PFSK-1 (cell line): ENCODE data around the gene TMPRSS11A. TPM values are rescaled to one million over a fixed set of nuclear protein-coding genes. Genes with fewer than 3 reads are reported as not detected.

ENCODE experiments used
- FOXP2 ChIP-seq: optimal IDR thresholded peaks from 2 replicates; pipeline ENCODE3; 2011; ENCODE audit warnings: borderline replicate concordance, control low read depth, inconsistent platforms; ENCODE audit not compliant: insufficient read depth; ENCODE audit errors: extremely low read length, extremely low read depth
- POLR2AphosphoS5 ChIP-seq: IDR thresholded peaks from 2 replicates; pipeline ENCODE4 v1.6.1; 2012; ENCODE audit warnings: low read depth, mild to moderate bottlenecking, control low read depth, low read length, moderate library complexity
- SIN3A ChIP-seq: IDR thresholded peaks from 2 replicates; pipeline ENCODE4 v1.6.1; 2012; ENCODE audit warnings: mild to moderate bottlenecking, low read length, moderate library complexity, borderline replicate concordance; ENCODE audit not compliant: insufficient read depth
- TAF1 ChIP-seq: IDR thresholded peaks from 2 replicates; pipeline ENCODE4 v1.6.1; 2012; ENCODE audit warnings: low read length, control low read depth, borderline replicate concordance; ENCODE audit not compliant: insufficient read depth
- polyA plus RNA-seq: library from polyadenylated mRNA; unstranded; fragments of >200 nt; gene quantifications from one replicate; pipeline ENCODE4 v1.2.1, GENCODE V29; 2012; ENCODE audit warnings: low read depth, missing spikeins; ENCODE audit not compliant: insufficient read length
- TF ChIP-seq, protein P1 (sequence below), 2 experiments: IDR thresholded peaks; 2 replicates each; pipeline versions ENCODE4 v1.6.1 to v1.8.0; 2011 to 2012; ENCODE audit warnings: low read depth in 2 of 2, low read length in 2 of 2, control low read depth in 1 of 2, inconsistent platforms in 1 of 2, mild to moderate bottlenecking in 1 of 2, moderate library complexity in 1 of 2; ENCODE audit not compliant: insufficient read depth in 1 of 2

TMPRSS11A gene, protein sequence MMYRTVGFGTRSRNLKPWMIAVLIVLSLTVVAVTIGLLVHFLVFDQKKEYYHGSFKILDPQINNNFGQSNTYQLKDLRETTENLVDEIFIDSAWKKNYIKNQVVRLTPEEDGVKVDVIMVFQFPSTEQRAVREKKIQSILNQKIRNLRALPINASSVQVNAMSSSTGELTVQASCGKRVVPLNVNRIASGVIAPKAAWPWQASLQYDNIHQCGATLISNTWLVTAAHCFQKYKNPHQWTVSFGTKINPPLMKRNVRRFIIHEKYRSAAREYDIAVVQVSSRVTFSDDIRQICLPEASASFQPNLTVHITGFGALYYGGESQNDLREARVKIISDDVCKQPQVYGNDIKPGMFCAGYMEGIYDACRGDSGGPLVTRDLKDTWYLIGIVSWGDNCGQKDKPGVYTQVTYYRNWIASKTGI
- polyA plus RNA-seq: not detected

DNA sequence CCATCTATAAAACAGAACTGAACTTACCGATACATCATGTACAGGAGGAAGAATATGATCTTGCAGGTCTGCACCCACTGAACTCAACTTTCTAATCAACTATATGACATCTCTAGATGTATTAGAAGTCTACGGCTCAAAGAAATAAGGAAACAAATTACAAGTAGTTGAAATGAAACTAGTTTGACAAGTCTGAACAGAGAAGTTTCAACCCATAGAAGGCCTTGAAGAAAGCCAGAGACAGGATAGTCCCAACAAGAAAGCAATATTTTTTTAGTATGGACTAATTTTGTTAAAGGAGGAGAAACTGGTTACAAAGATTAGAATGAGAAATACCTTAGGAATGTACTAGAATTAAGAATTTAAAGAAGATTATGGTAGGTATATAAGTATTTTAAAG, at the start of gene TMPRSS11A:
Gene TMPRSS11A, minus strand, starts transcription at position 138 of the 400 bp plus-strand sequence. Its CDS starts 100 bp downstream, at position 38.
- no peak for TF ChIP-seq POLR2AphosphoS5
- TF ChIP-seq, protein P1, sequence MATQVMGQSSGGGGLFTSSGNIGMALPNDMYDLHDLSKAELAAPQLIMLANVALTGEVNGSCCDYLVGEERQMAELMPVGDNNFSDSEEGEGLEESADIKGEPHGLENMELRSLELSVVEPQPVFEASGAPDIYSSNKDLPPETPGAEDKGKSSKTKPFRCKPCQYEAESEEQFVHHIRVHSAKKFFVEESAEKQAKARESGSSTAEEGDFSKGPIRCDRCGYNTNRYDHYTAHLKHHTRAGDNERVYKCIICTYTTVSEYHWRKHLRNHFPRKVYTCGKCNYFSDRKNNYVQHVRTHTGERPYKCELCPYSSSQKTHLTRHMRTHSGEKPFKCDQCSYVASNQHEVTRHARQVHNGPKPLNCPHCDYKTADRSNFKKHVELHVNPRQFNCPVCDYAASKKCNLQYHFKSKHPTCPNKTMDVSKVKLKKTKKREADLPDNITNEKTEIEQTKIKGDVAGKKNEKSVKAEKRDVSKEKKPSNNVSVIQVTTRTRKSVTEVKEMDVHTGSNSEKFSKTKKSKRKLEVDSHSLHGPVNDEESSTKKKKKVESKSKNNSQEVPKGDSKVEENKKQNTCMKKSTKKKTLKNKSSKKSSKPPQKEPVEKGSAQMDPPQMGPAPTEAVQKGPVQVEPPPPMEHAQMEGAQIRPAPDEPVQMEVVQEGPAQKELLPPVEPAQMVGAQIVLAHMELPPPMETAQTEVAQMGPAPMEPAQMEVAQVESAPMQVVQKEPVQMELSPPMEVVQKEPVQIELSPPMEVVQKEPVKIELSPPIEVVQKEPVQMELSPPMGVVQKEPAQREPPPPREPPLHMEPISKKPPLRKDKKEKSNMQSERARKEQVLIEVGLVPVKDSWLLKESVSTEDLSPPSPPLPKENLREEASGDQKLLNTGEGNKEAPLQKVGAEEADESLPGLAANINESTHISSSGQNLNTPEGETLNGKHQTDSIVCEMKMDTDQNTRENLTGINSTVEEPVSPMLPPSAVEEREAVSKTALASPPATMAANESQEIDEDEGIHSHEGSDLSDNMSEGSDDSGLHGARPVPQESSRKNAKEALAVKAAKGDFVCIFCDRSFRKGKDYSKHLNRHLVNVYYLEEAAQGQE (IDR thresholded peaks at IDR 0.05; ENCODE audit: insufficient read depth in 1 of 2, low read depth in 2 of 2, low read length in 2 of 2): no peak
- no peak for TF ChIP-seq TAF1
- TF ChIP-seq FOXP2: no peak
- TF ChIP-seq SIN3A: no peak

DNA sequence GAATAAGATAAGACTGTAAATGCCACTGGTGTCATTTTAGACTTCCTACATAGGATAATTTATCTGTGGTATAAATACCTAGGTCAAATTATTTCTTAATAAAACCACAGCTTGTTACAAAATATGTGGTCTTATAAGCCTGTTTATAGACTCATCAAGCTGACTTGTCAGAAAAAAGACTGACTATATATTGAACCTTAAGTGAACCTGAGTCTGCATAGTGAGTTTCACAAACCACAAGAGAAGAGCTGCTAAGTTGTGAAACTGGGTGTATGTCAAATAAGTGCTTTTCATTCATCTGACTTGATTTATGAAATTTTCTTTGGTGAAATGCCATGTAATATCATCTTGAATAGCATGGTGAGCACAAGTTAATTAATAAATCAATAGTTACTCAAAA, 48.4 kb upstream of the TMPRSS11A start:
- TF ChIP-seq FOXP2: no peak
- TF ChIP-seq, protein P1 (IDR thresholded peaks at IDR 0.05; ENCODE audit: insufficient read depth in 1 of 2, low read depth in 2 of 2, low read length in 2 of 2): no peak
- TF ChIP-seq TAF1: no peak

DNA sequence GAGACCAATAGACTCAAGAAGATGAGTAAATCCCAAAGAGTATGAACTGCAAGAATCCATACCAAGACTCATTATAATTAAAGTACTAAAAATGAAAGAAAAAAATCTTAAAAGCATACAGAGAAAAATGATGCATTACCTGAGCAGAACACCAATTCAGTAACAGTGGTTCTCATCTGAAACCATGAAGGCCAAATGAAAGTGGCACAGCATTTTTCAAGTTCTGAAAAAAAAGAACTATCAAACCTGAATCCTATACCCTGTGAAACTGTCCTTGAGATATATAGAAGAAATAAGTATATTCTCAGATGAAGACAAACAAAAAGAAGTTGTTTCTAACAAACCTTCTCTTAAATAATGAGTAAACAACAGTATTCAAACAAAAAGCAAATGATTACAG, 39.6 kb upstream of the TMPRSS11A start:
- TF ChIP-seq TAF1: no peak
- TF ChIP-seq POLR2AphosphoS5: no peak
- TF ChIP-seq FOXP2: no peak
- TF ChIP-seq, protein P1 (IDR thresholded peaks at IDR 0.05; ENCODE audit: insufficient read depth in 1 of 2, low read depth in 2 of 2, low read length in 2 of 2): no peak
- no peak for TF ChIP-seq SIN3A

DNA sequence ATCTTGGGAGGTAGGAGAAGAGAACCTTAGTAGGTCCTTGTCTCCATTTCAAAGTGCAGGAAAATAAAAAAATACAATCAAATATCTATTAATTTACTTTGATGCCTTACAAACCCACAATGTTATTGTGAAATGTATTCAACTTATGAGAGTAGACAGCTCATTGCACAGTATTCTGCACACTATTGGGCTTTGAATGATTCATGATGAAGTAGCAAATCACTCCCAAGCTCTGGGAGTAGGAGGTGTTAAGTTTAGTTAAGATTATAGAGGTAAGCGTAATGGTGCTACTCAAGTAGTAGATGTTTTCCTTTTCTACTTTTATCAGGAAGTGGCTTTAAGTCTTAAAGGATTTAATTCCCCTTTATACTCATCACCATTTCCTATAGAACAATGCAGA, 32.8 kb upstream of the TMPRSS11A start:
- TF ChIP-seq POLR2AphosphoS5 (no peak), FOXP2 (no peak), TAF1 (no peak), SIN3A (no peak)
- TF ChIP-seq, protein P1 (IDR thresholded peaks at IDR 0.05; ENCODE audit: insufficient read depth in 1 of 2, low read depth in 2 of 2, low read length in 2 of 2): no peak

DNA sequence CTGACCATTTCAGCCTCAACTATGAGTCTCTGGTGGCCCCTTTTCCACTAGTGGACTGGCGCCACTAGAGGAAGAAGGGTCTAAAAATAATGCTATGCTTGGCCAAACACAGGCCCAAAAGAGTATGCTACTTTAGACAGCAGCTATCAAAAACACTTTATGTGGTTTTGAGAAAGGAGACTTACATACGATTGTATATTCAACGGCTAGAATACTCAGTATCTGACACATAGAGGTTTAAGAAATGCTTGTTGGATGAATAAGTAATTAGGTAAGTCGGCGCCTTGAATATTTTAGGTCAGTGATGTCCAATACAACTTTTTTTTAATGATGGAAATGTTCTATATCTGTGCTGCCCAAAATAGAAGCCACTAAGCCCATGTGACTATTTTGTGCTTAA, 25.7 kb upstream of the TMPRSS11A start:
- TF ChIP-seq POLR2AphosphoS5 (no peak), FOXP2 (no peak), TAF1 (no peak), SIN3A (no peak)
- TF ChIP-seq, protein P1 (IDR thresholded peaks at IDR 0.05; ENCODE audit: insufficient read depth in 1 of 2, low read depth in 2 of 2, low read length in 2 of 2): no peak
